ENCODE results near the gene CTNNA3. TPM values are rescaled to one million over a fixed set of nuclear protein-coding genes. Genes with fewer than 3 reads are reported as not detected.
A peak's percentile ranks its signal among the peaks of the same experiment; 100 is the strongest.

CTNNA3 gene
- total RNA-seq, 1 experiment from 2014 or later, result 0.06 TPM

- DNase-seq (ENCODE audit: low read depth), result no peak
Measured at GRCh38 chr10:66671064-66671463, 1024.9 kb downstream of the CTNNA3 start.

GRCh38 chr10:66656499-66656898, 1039.5 kb downstream of the CTNNA3 start:
- DNase-seq (ENCODE audit: low read depth), result no peak

GRCh38 chr10:66654861-66655260, 1041.1 kb downstream of the CTNNA3 start:
- no peak for DNase-seq (ENCODE audit: low read depth)

- DNase-seq (ENCODE audit: low read depth), result no peak
Measured at GRCh38 chr10:66651308-66652082, 1044.5 kb downstream of the CTNNA3 start.

- DNase-seq (ENCODE audit: low read depth), result no peak
Measured at GRCh38 chr10:66649626-66650025, 1046.4 kb downstream of the CTNNA3 start.

- peak; percentile 32 for DNase-seq (ENCODE audit: low read depth)
Measured at GRCh38 chr10:66642217-66642616, 1053.8 kb downstream of the CTNNA3 start.

GRCh38 chr10:66639371-66639770, 1056.6 kb downstream of the CTNNA3 start:
- peak; percentile 79 for DNase-seq (ENCODE audit: low read depth)

- peak; percentile 46 for DNase-seq (ENCODE audit: low read depth)
Measured at GRCh38 chr10:66637273-66638036, 1058.5 kb downstream of the CTNNA3 start.

- peak; percentile 36 for DNase-seq (ENCODE audit: low read depth)
Measured at GRCh38 chr10:66629996-66630395, 1066.0 kb downstream of the CTNNA3 start.

- peak; percentile 64 for DNase-seq (ENCODE audit: low read depth)
Measured at GRCh38 chr10:66627156-66627555, 1068.8 kb downstream of the CTNNA3 start.

- DNase-seq (ENCODE audit: low read depth), result peak; percentile 58
Measured at GRCh38 chr10:66625709-66626590, 1070.0 kb downstream of the CTNNA3 start.

- DNase-seq (ENCODE audit: low read depth), result no peak
Measured at GRCh38 chr10:66622050-66622449, 1073.9 kb downstream of the CTNNA3 start.

- DNase-seq (ENCODE audit: low read depth), result no peak
Measured at GRCh38 chr10:66604195-66604594, 1091.8 kb downstream of the CTNNA3 start.

- peak; percentile 40 for DNase-seq (ENCODE audit: low read depth)
Measured at GRCh38 chr10:66591865-66592264, 1104.1 kb downstream of the CTNNA3 start.

GRCh38 chr10:66587680-66588050, 1108.3 kb downstream of the CTNNA3 start:
- DNase-seq (ENCODE audit: low read depth), result no peak

GRCh38 chr10:66586897-66587679, 1108.9 kb downstream of the CTNNA3 start:
- DNase-seq (ENCODE audit: low read depth), result peak; percentile 8

GRCh38 chr10:66586073-66586472, 1109.9 kb downstream of the CTNNA3 start:
- peak; percentile 58 for DNase-seq (ENCODE audit: low read depth)

GRCh38 chr10:66575251-66575855, 1120.6 kb downstream of the CTNNA3 start:
- DNase-seq (ENCODE audit: low read depth), result no peak

GRCh38 chr10:66572700-66573099, 1123.3 kb downstream of the CTNNA3 start:
- DNase-seq (ENCODE audit: low read depth), result no peak

- no peak for DNase-seq (ENCODE audit: low read depth)
Measured at GRCh38 chr10:66565999-66566398, 1130.0 kb downstream of the CTNNA3 start.

- peak; percentile 44 for DNase-seq (ENCODE audit: low read depth)
Measured at GRCh38 chr10:66564287-66564686, 1131.7 kb downstream of the CTNNA3 start.
